ENCODE measurements around the gene CSF2RB. TPM values are rescaled to one million over a fixed set of nuclear protein-coding genes. Genes with fewer than 3 reads are reported as not detected.
"Not testable (repeated sequence)": the region's sequence is repeated elsewhere in the genome, so short reads cannot be mapped to it uniquely, and the experiment has no call there.

Gene CSF2RB
- total and polyA plus RNA-seq, 11 donors, result 0.69 to 39.4 (median 2.3) TPM

- Histone ChIP-seq H3K4me1 (peaks cover 0 to 9% (median 3%) of the 10 kb centered on the region in 12 donors), H3K9me3 (peaks cover 0 to 19% (median 13%) of the 10 kb centered on the region in 12 donors), H3K27ac (no peak overlapping the region), H3K27me3 (peaks cover 0 to 21% (median 4%) of the 10 kb centered on the region in 9 donors), H3K36me3 (no peaks in the 10 kb centered on the region), H3K4me3 (no peak overlapping the region)
- intact Hi-C loops (cut with DNase I), result loop anchor here in 1 of 10 donors (5.0 kb wide), 1 partner anchor 125 kb away; no protein-coding TSS in a partner anchor
- 51 to 62% (median 56%) methylated on average over 5 of the region's 5 CpGs for WGBS, 4 donors
- TF ChIP-seq, protein P1, sequence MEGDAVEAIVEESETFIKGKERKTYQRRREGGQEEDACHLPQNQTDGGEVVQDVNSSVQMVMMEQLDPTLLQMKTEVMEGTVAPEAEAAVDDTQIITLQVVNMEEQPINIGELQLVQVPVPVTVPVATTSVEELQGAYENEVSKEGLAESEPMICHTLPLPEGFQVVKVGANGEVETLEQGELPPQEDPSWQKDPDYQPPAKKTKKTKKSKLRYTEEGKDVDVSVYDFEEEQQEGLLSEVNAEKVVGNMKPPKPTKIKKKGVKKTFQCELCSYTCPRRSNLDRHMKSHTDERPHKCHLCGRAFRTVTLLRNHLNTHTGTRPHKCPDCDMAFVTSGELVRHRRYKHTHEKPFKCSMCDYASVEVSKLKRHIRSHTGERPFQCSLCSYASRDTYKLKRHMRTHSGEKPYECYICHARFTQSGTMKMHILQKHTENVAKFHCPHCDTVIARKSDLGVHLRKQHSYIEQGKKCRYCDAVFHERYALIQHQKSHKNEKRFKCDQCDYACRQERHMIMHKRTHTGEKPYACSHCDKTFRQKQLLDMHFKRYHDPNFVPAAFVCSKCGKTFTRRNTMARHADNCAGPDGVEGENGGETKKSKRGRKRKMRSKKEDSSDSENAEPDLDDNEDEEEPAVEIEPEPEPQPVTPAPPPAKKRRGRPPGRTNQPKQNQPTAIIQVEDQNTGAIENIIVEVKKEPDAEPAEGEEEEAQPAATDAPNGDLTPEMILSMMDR (IDR thresholded peaks at IDR 0.05), result no peak
- no peak for TF ChIP-seq POLR2A (IDR thresholded peaks at IDR 0.05)
- no peak for ATAC-seq
- no peak for DNase-seq
Observed at GRCh38 chr22:36982136-36982535, 68.7 kb downstream of the CSF2RB start.

DNA sequence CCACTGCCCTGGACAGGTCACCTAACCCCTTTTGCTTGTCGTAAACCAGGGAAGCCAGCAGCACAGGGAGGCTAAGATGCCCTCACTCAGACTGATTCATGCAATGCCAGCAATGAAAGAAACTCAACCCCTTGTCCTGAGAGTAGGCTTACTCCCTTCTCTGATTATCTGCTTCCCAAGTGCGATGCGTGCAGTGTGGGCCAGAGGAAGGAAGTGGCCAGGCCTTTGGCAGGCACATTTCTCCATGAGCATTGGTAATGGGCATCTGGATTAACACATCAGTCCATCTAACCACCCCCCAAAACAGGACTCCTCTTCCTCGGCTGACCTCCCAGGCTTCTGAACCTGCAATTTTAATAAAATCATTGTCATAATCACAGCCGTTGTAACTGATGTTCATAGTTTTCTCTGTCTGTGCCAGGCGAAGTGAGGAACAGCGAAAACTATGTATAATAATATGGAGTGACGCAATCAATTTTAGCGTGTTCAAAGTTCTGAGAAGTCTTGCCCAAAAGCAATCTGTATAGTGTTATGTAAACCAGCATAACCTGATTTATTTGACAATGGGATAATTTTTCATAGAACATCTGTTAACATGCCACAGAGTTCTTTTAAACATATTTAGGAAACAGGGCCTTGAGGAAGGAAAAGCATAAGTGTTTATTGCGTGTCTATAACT is 71.9 kb downstream of the CSF2RB start:
- peaks cover 0 to 44% (median 8%) of the 10 kb centered on the region in 9 donors for H3K27me3 ChIP-seq
- no peak for ATAC-seq
- no peak for DNase-seq
- 89 to 91% (median 90%) methylated on average over 10 of the region's 10 CpGs for WGBS, 4 donors
- TF ChIP-seq, protein P1 (IDR thresholded peaks at IDR 0.05), result no peak
- TF ChIP-seq POLR2A (IDR thresholded peaks at IDR 0.05), result no peak
- H3K4me3 ChIP-seq, result no peak overlapping the region
- H3K4me1 ChIP-seq, result no peaks in the 10 kb centered on the region
- intact Hi-C loops (cut with DNase I), result no loop called here
- H3K9me3 ChIP-seq, result peaks cover 0 to 19% (median 13%) of the 10 kb centered on the region in 12 donors
- no peaks in the 10 kb centered on the region for H3K36me3 ChIP-seq
- no peak overlapping the region for H3K27ac ChIP-seq

- H3K36me3 ChIP-seq, result no peaks in the 10 kb centered on the region
- TF ChIP-seq POLR2A (IDR thresholded peaks at IDR 0.05), result no peak
- TF ChIP-seq, protein P1 (IDR thresholded peaks at IDR 0.05), result peak in 11 of 12 donors; percentile 12 to 53 (median 41)
- no peak overlapping the region for H3K27ac ChIP-seq
- WGBS, 4 donors, result 53 to 60% (median 57%) methylated on average over 8 of the region's 8 CpGs
- peaks cover 0 to 54% (median 13%) of the 10 kb centered on the region in 9 donors for H3K27me3 ChIP-seq
- no peaks in the 10 kb centered on the region for H3K4me1 ChIP-seq
- DNase-seq, result no peak
- no peak for ATAC-seq
- peaks cover 0 to 19% (median 13%) of the 10 kb centered on the region in 12 donors for H3K9me3 ChIP-seq
- H3K4me3 ChIP-seq, result no peak overlapping the region
- intact Hi-C loops (cut with DNase I), result no loop called here
Observed at GRCh38 chr22:36986242-36986821, 72.9 kb downstream of the CSF2RB start.

- 70 to 81% (median 80%) methylated on average over 12 of the region's 12 CpGs for WGBS, 4 donors
- TF ChIP-seq, protein P1 (IDR thresholded peaks at IDR 0.05), result no peak
- TF ChIP-seq POLR2A (IDR thresholded peaks at IDR 0.05), result no peak
- ATAC-seq, result no peak
- no peaks in the 10 kb centered on the region for H3K4me1 ChIP-seq
- no peak for DNase-seq
- peaks cover 0 to 47% (median 9%) of the 10 kb centered on the region in 9 donors for H3K27me3 ChIP-seq
- no peaks in the 10 kb centered on the region for H3K36me3 ChIP-seq
- H3K27ac ChIP-seq, result no peak overlapping the region
- intact Hi-C loops (cut with DNase I), result no loop called here
- peaks cover 0 to 19% (median 13%) of the 10 kb centered on the region in 12 donors for H3K9me3 ChIP-seq
- no peak overlapping the region for H3K4me3 ChIP-seq
Observed at GRCh38 chr22:36988075-36988832, 74.8 kb downstream of the CSF2RB start.

GRCh38 chr22:36989012-36989411 is 75.6 kb downstream of the CSF2RB start:
- 85 to 96% (median 90%) methylated on average over 4 of the region's 4 CpGs for WGBS, 4 donors
- ATAC-seq; intact Hi-C loops (cut with DNase I); H3K4me1 ChIP-seq; DNase-seq; H3K36me3 ChIP-seq; H3K4me3 ChIP-seq; H3K27ac ChIP-seq: not testable (repeated sequence)
- Histone ChIP-seq H3K27me3 (peaks cover 0 to 46% (median 9%) of the 10 kb centered on the region in 9 donors), H3K9me3 (peaks cover 0 to 19% (median 13%) of the 10 kb centered on the region in 12 donors)
